ENCODE measurements around the gene NACC1. TPM values are rescaled to one million over a fixed set of nuclear protein-coding genes. Genes with fewer than 3 reads are reported as not detected.

NACC1 gene
- total and polyA plus RNA-seq, 2 of the 13 experiments (the other 11 are each of a cell fraction or from before 2014, with no cell fraction given), result 31.8 to 42.3 TPM

DNA sequence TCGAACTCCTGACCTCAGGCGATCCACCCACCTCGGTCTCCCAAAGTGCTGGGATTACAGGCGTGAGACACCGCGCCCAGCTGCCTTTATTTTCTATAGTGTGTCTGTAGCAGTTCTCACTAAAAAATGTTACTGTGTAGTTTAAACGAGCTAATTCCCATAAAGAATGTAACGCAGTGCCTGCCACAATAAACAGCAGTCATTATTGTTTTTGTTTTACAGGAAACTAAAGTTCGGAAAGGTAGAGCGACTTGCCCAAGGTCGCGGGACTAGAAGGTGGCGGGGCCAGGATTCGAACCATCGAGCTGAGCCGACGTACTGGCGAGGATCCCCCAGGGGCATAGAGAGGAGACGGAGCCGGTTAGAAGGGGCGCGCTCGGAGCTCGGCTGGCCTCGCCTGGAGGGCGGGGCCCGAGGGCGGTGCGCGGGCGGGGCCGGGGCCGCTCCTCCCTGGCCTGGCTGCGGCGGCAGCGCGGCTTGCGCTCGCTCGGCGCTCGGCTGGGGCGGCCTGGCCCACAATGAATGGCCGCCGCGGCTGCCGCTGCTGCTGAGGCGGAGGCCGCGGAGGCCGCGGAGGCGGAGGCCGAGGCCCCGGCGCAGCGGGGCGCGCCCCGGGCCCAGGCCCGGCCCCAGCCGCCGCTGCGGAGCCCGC is at the start of gene NACC1 (continued):
- TF ChIP-seq, protein P1, sequence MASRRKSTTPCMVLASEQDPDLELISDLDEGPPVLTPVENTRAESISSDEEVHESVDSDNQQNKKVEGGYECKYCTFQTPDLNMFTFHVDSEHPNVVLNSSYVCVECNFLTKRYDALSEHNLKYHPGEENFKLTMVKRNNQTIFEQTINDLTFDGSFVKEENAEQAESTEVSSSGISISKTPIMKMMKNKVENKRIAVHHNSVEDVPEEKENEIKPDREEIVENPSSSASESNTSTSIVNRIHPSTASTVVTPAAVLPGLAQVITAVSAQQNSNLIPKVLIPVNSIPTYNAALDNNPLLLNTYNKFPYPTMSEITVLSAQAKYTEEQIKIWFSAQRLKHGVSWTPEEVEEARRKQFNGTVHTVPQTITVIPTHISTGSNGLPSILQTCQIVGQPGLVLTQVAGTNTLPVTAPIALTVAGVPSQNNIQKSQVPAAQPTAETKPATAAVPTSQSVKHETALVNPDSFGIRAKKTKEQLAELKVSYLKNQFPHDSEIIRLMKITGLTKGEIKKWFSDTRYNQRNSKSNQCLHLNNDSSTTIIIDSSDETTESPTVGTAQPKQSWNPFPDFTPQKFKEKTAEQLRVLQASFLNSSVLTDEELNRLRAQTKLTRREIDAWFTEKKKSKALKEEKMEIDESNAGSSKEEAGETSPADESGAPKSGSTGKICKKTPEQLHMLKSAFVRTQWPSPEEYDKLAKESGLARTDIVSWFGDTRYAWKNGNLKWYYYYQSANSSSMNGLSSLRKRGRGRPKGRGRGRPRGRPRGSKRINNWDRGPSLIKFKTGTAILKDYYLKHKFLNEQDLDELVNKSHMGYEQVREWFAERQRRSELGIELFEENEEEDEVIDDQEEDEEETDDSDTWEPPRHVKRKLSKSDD (CRISPR knock-in tag; IDR thresholded peaks at IDR 0.05; ENCODE audit: low read depth), result no peak
- TF ChIP-seq NCOR1 (IDR thresholded peaks at IDR 0.05; ENCODE audit: borderline replicate concordance, low read length) (no peak), YEATS4 (CRISPR knock-in tag; IDR thresholded peaks at IDR 0.05; ENCODE audit: borderline replicate concordance) (peak; percentile 27; the same call in 1 of the 2 replicates), RAD51 (IDR thresholded peaks at IDR 0.05; ENCODE audit: borderline replicate concordance) (no peak), KDM5A (IDR thresholded peaks at IDR 0.05; ENCODE audit: borderline replicate concordance, low read length) (no peak), HHEX (CRISPR knock-in tag; IDR thresholded peaks at IDR 0.05) (no peak), ZNF121 (CRISPR knock-in tag; IDR thresholded peaks at IDR 0.05) (peak; percentile 81), ZNF775 (CRISPR knock-in tag; IDR thresholded peaks at IDR 0.05; ENCODE audit: borderline replicate concordance) (no peak), ZMAT3 (CRISPR knock-in tag; conservative IDR thresholded peaks at IDR 0.05) (no peak), DMAP1 (CRISPR knock-in tag; IDR thresholded peaks at IDR 0.05) (no peak), SOX13 (IDR thresholded peaks at IDR 0.05) (no peak), SOX13 (CRISPR knock-in tag; conservative IDR thresholded peaks at IDR 0.05 in 1 of 2, IDR thresholded peaks at IDR 0.05 in 1 of 2) (0 out of 4 replicates have a peak, but pooled peaks of 1 of the 2 experiments have one; percentile 30), TEAD2 (CRISPR knock-in tag; IDR thresholded peaks at IDR 0.05) (no peak), ZFP1 (CRISPR knock-in tag; IDR thresholded peaks at IDR 0.05) (no peak), JUNB (CRISPR knock-in tag; IDR thresholded peaks at IDR 0.05; ENCODE audit: borderline replicate concordance) (no peak), REXO4 (CRISPR knock-in tag; IDR thresholded peaks at IDR 0.05; ENCODE audit: borderline replicate concordance) (no peak), CCDC6 (CRISPR knock-in tag; IDR thresholded peaks at IDR 0.05) (peak; percentile 70), ZBTB7A (CRISPR knock-in tag; IDR thresholded peaks at IDR 0.05) (no peak)
- TF ChIP-seq, protein P2, sequence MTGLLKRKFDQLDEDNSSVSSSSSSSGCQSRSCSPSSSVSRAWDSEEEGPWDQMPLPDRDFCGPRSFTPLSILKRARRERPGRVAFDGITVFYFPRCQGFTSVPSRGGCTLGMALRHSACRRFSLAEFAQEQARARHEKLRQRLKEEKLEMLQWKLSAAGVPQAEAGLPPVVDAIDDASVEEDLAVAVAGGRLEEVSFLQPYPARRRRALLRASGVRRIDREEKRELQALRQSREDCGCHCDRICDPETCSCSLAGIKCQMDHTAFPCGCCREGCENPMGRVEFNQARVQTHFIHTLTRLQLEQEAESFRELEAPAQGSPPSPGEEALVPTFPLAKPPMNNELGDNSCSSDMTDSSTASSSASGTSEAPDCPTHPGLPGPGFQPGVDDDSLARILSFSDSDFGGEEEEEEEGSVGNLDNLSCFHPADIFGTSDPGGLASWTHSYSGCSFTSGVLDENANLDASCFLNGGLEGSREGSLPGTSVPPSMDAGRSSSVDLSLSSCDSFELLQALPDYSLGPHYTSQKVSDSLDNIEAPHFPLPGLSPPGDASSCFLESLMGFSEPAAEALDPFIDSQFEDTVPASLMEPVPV (CRISPR knock-in tag; IDR thresholded peaks at IDR 0.05), result no peak

Data from HepG2 (cell line).